Measurements from ENCODE around the gene ASH1L.

- TF ChIP-seq SMAD4 (CRISPR knock-in tag; conservative IDR thresholded peaks at IDR 0.05) = no peak
- TF ChIP-seq SAP30 (IDR thresholded peaks at IDR 0.05; ENCODE audit: borderline replicate concordance, insufficient read depth, low read depth, low read length, poor library complexity, severe bottlenecking) = no peak
- no peak for TF ChIP-seq PML (IDR thresholded peaks at IDR 0.05; ENCODE audit: low read length)
Measured at GRCh38 chr1:155379631-155380090, 182.9 kb downstream of the ASH1L start.
